H9 (cell line): ENCODE results near the gene KRTAP5-10. TPM values are rescaled to one million over a fixed set of nuclear protein-coding genes. Genes with fewer than 3 reads are reported as not detected.

Source experiments
- DNase-seq: peaks from one replicate; pipeline ENCODE4 v3.0.0-alpha.2; 2017
- H2AFZ ChIP-seq: one replicate; pipeline ENCODE4 v1.6.1; 2013; ENCODE audit warnings: mild to moderate bottlenecking, low read length, control low read depth, moderate library complexity
- H2AK5ac ChIP-seq: 2 replicates; pipeline ENCODE4 v1.6.1; 2013; ENCODE audit warnings: low read length, control low read depth, mixed read lengths; ENCODE audit not compliant: insufficient read length
- H2BK120ac ChIP-seq: one replicate; pipeline ENCODE4 v1.6.1; 2013; ENCODE audit warnings: low read depth, mild to moderate bottlenecking, low read length, control low read depth, inconsistent platforms; ENCODE audit not compliant: poor library complexity, severe bottlenecking
- H2BK12ac ChIP-seq: 2 replicates; pipeline ENCODE4 v1.6.1; 2013; ENCODE audit warnings: low read length, control low read depth, mixed read lengths, low read depth; ENCODE audit not compliant: insufficient read length
- H2BK15ac ChIP-seq: 2 replicates; pipeline ENCODE4 v1.6.1; 2013; ENCODE audit warnings: low read depth, low read length, control low read depth
- H2BK20ac ChIP-seq: one replicate; pipeline ENCODE4 v1.6.1; 2013; ENCODE audit warnings: low read depth, mild to moderate bottlenecking, low read length, control low read depth, inconsistent platforms; ENCODE audit not compliant: poor library complexity, severe bottlenecking
- H2BK5ac ChIP-seq: 2 replicates; pipeline ENCODE4 v1.6.1; 2013; ENCODE audit warnings: low read length, control low read depth, mixed read lengths; ENCODE audit not compliant: insufficient read length
- H3K14ac ChIP-seq: 2 replicates; pipeline ENCODE4 v1.6.1; 2013; ENCODE audit warnings: low read length, control low read depth; ENCODE audit not compliant: insufficient read depth
- H3K18ac ChIP-seq: 2 replicates; pipeline ENCODE4 v1.6.1; 2013; ENCODE audit warnings: low read depth, mild to moderate bottlenecking, mixed read lengths, low read length, control low read depth; ENCODE audit not compliant: insufficient read length
- H3K23ac ChIP-seq: 2 replicates; pipeline ENCODE4 v1.6.1; 2013; ENCODE audit warnings: low read length, control low read depth, mixed read lengths, low read depth; ENCODE audit not compliant: insufficient read length
- H3K23me2 ChIP-seq: 2 replicates; pipeline ENCODE4 v1.6.1; 2013; ENCODE audit warnings: low read depth, mild to moderate bottlenecking, mixed read lengths, low read length, control low read depth; ENCODE audit not compliant: insufficient read length, poor library complexity, severe bottlenecking
- H3K27ac ChIP-seq: 2 replicates; pipeline ENCODE4 v1.5.1; 2013; ENCODE audit warnings: low read length, control low read depth, mixed read lengths, low read depth; ENCODE audit not compliant: insufficient read length
- H3K27me3 ChIP-seq: 2 replicates; pipeline ENCODE4 v1.6.1; 2013; ENCODE audit warnings: low read length, control low read depth, inconsistent platforms; ENCODE audit not compliant: insufficient read depth
- H3K4ac ChIP-seq: 2 replicates; pipeline ENCODE4 v1.6.1; 2013; ENCODE audit warnings: low read depth, mild to moderate bottlenecking, control low read depth, inconsistent platforms, low read length, moderate library complexity
- H3K4me1 ChIP-seq: 2 replicates; pipeline ENCODE4 v1.6.1; 2013; ENCODE audit warnings: low read length, control low read depth, inconsistent platforms; ENCODE audit not compliant: insufficient read depth
- H3K4me2 ChIP-seq: 2 replicates; pipeline ENCODE4 v1.6.1; 2013; ENCODE audit warnings: low read length, control low read depth, mixed read lengths; ENCODE audit not compliant: insufficient read length, insufficient read depth
- H3K56ac ChIP-seq: 2 replicates; pipeline ENCODE4 v1.6.1; 2013; ENCODE audit warnings: low read depth, mild to moderate bottlenecking, mixed read lengths, low read length, control low read depth; ENCODE audit not compliant: insufficient read length
- H3K79me1 ChIP-seq: 2 replicates; pipeline ENCODE4 v1.6.1; 2013; ENCODE audit warnings: low read depth, mild to moderate bottlenecking, moderate library complexity, low read length, control low read depth, inconsistent platforms; ENCODE audit not compliant: insufficient read depth, poor library complexity, severe bottlenecking
- H3K79me2 ChIP-seq: 2 replicates; pipeline ENCODE4 v1.6.1; 2013; ENCODE audit warnings: low read length, control low read depth, inconsistent platforms; ENCODE audit not compliant: insufficient read depth
- H3K9ac ChIP-seq: 2 replicates; pipeline ENCODE4 v1.6.1; 2013; ENCODE audit warnings: low read length, control low read depth, mixed read lengths; ENCODE audit not compliant: insufficient read length; ENCODE audit errors: extremely low read depth
- H3K9me3 ChIP-seq: one replicate; pipeline ENCODE4 v1.6.1; 2013; ENCODE audit warnings: low read depth, low read length, inconsistent platforms; ENCODE audit not compliant: control insufficient read depth
- H3T11ph ChIP-seq: one replicate; pipeline ENCODE4 v1.6.1; 2013; ENCODE audit warnings: mild to moderate bottlenecking, low read length, control low read depth, inconsistent platforms
- H4K20me1 ChIP-seq: one replicate; pipeline ENCODE4 v1.6.1; 2013; ENCODE audit not compliant: control insufficient read depth, insufficient read length, insufficient read depth
- H4K5ac ChIP-seq: 2 replicates; pipeline ENCODE4 v1.6.1; 2013; ENCODE audit warnings: low read depth, mild to moderate bottlenecking, mixed read lengths, low read length, control low read depth; ENCODE audit not compliant: insufficient read length
- H4K8ac ChIP-seq: replicated peaks from 2 replicates; pipeline ENCODE4 v1.6.1; 2013; ENCODE audit warnings: low read length, control low read depth, mixed read lengths, low read depth; ENCODE audit not compliant: insufficient read length
- H4K91ac ChIP-seq: 2 replicates; pipeline ENCODE4 v1.6.1; 2013; ENCODE audit warnings: low read depth, mild to moderate bottlenecking, moderate library complexity, mixed read lengths, low read length, control low read depth; ENCODE audit not compliant: insufficient read length
- H3K27ac Mint-ChIP-seq, 3 experiments: 2 replicates in 2 of 3; 3 replicates in 1 of 3; pipeline ENCODE4 v1.8.0; 2020 to 2021; ENCODE audit warnings: mixed read lengths in 3 of 3, mild to moderate bottlenecking in 1 of 3, moderate library complexity in 1 of 3
- H3K27me3 Mint-ChIP-seq: 2 replicates; pipeline ENCODE4 v1.8.0; 2021; ENCODE audit warnings: low read depth, mild to moderate bottlenecking, moderate library complexity, mixed read lengths
- H3K36me3 Mint-ChIP-seq, 3 experiments: 2 replicates in 2 of 3; 3 replicates in 1 of 3; pipeline ENCODE4 v1.8.0; 2020 to 2021; ENCODE audit warnings: low read depth in 3 of 3, mixed read lengths in 3 of 3; ENCODE audit not compliant: insufficient read depth in 1 of 3
- H3K4me1 Mint-ChIP-seq, 2 experiments: 2 replicates each; pipeline ENCODE4 v1.8.0; 2020; ENCODE audit warnings: mixed read lengths in 2 of 2
- H3K4me3 Mint-ChIP-seq, 2 experiments: 2 replicates in 1 of 2; 3 replicates in 1 of 2; pipeline ENCODE4 v1.8.0; 2020 to 2021; ENCODE audit warnings: mild to moderate bottlenecking in 2 of 2, mixed read lengths in 2 of 2, moderate library complexity in 1 of 2
- H3K9me3 Mint-ChIP-seq, 2 experiments: 2 replicates in 1 of 2; 3 replicates in 1 of 2; pipeline ENCODE4 v1.8.0; 2020; ENCODE audit warnings: mild to moderate bottlenecking in 2 of 2, mixed read lengths in 2 of 2, moderate library complexity in 1 of 2
- WGBS: extraction: QIAGEN DNeasy Blood & Tissue Kit; methylation state at CpG from one replicate; pipeline ENCODE4 v1.1.7; 2013; ENCODE audit warnings: missing lambda C conversion rate, low lambda C conversion rate, mixed read lengths; ENCODE audit not compliant: insufficient read length; ENCODE audit errors: extremely low coverage; 5-methylcytosine and 5-hydroxymethylcytosine counted together
- total RNA-seq: library from RNA; stranded (reverse); gene quantifications from 2 replicates; pipeline ENCODE4 v1.2.1, GENCODE V29; 2021
- TF ChIP-seq, protein P1 (sequence below): fragments of 200-600 bp; sonication (generic); conservative IDR thresholded peaks from 3 replicates; pipeline ENCODE4 v1.8.0; 2021; ENCODE audit warnings: antibody characterized with exemption, mild to moderate bottlenecking

KRTAP5-10 gene
- total RNA-seq, 1 experiment from 2014 or later: not detected

- no peaks in the 10 kb centered on the region for H3K27me3 ChIP-seq
- H3K4me1 ChIP-seq: no peaks in the 10 kb centered on the region
- no peak overlapping the region for H2BK15ac ChIP-seq
- no peak overlapping the region for H3K56ac ChIP-seq
- peaks cover 2 to 6% (median 5%) of the 10 kb centered on the region in 3 experiments; a peak in 4 of 7 replicates for H3K36me3 Mint-ChIP-seq
- no peak overlapping the region for H2AFZ ChIP-seq
- no peak for DNase-seq
- no peak overlapping the region for H3K27ac ChIP-seq
- no peak overlapping the region for H2BK12ac ChIP-seq
- H3K9me3 Mint-ChIP-seq: peaks cover 24 to 25% of the 10 kb centered on the region in 2 experiments
- TF ChIP-seq, protein P1, sequence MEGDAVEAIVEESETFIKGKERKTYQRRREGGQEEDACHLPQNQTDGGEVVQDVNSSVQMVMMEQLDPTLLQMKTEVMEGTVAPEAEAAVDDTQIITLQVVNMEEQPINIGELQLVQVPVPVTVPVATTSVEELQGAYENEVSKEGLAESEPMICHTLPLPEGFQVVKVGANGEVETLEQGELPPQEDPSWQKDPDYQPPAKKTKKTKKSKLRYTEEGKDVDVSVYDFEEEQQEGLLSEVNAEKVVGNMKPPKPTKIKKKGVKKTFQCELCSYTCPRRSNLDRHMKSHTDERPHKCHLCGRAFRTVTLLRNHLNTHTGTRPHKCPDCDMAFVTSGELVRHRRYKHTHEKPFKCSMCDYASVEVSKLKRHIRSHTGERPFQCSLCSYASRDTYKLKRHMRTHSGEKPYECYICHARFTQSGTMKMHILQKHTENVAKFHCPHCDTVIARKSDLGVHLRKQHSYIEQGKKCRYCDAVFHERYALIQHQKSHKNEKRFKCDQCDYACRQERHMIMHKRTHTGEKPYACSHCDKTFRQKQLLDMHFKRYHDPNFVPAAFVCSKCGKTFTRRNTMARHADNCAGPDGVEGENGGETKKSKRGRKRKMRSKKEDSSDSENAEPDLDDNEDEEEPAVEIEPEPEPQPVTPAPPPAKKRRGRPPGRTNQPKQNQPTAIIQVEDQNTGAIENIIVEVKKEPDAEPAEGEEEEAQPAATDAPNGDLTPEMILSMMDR: no peak
- no peak overlapping the region for H4K91ac ChIP-seq
- no peak overlapping the region for H3T11ph ChIP-seq
- no peak overlapping the region for H3K23ac ChIP-seq
- H4K20me1 ChIP-seq: no peaks in the 10 kb centered on the region
- no peak overlapping the region for H3K27ac Mint-ChIP-seq
- H2BK120ac ChIP-seq: no peak overlapping the region
- H3K14ac ChIP-seq: no peak overlapping the region
- no peak overlapping the region for H3K4me3 Mint-ChIP-seq
- H3K79me2 ChIP-seq: no peaks in the 10 kb centered on the region
- H3K4me2 ChIP-seq: no peak overlapping the region
- no peaks in the 10 kb centered on the region for H3K79me1 ChIP-seq
- H3K18ac ChIP-seq: no peak overlapping the region
- H2BK20ac ChIP-seq: no peak overlapping the region
- no peak overlapping the region for H3K9ac ChIP-seq
- no peaks in the 10 kb centered on the region for H3K23me2 ChIP-seq
- no peaks in the 10 kb centered on the region for H3K9me3 ChIP-seq
- H4K8ac ChIP-seq: no peak overlapping the region
- H3K4ac ChIP-seq: no peak overlapping the region
- WGBS: no CpG with 5 or more reads among the region's 1 CpG
- peaks cover 19% of the 10 kb centered on the region for H3K27me3 Mint-ChIP-seq
- no peak overlapping the region for H2BK5ac ChIP-seq
- peaks cover 6 to 7% of the 10 kb centered on the region in 2 experiments for H3K4me1 Mint-ChIP-seq
- no peak overlapping the region for H2AK5ac ChIP-seq
- no peak overlapping the region for H4K5ac ChIP-seq
Observed at GRCh38 chr11:71558996-71559395, 6.4 kb upstream of the KRTAP5-10 start.
